Panc1 (cell line): ENCODE results near the gene KCNQ1. TPM values are rescaled to one million over a fixed set of nuclear protein-coding genes. Genes with fewer than 3 reads are reported as not detected.

Experiments
- ATAC-seq: fragments of 200-7000 bp; cut with Tn5 transposase; 2 replicates; pipeline ENCODE4 v1.9.1; 2020; ENCODE audit warnings: mild to moderate bottlenecking, moderate library complexity
- BruUV-seq: library from RNA; stranded (reverse); fragments of 400-500 nt; replicated peaks from 2 replicates; lab custom pipeline; 2021; lab: Mats Ljungman, UMichigan
- CTCF ChIA-PET: fragments of 300-600 bp; sonication (Branson Sonifier 250); formaldehyde crosslinking; loops from one replicate; lab custom pipeline; 2022; ENCODE audit warnings: antibody characterized with exemption; lab: Charles Lee
- POLR2A ChIA-PET: fragments of 300-600 bp; sonication (Branson Sonifier 250); formaldehyde crosslinking; loops from one replicate; lab custom pipeline; 2022; ENCODE audit warnings: antibody characterized with exemption; lab: Charles Lee
- DNase-seq: peaks from one replicate; pipeline ENCODE4 v3.0.0-alpha.2; 2010; ENCODE audit warnings: low read depth, low spot score
- H3K27ac ChIP-seq: 2 replicates; pipeline ENCODE4 v1.5.1; 2011; ENCODE audit warnings: mild to moderate bottlenecking, low read length, inconsistent platforms
- H3K27me3 ChIP-seq: fragments of 200-500 bp; sonication (Bioruptor generic); 2 replicates; pipeline ENCODE4 v1.6.0; 2014; ENCODE audit warnings: low read length, inconsistent platforms; ENCODE audit not compliant: control insufficient read depth, insufficient read depth
- H3K36me3 ChIP-seq: fragments of 200-500 bp; sonication (Bioruptor generic); 2 replicates; pipeline ENCODE4 v1.5.1; 2014; ENCODE audit warnings: inconsistent platforms, mild to moderate bottlenecking, low read length, moderate library complexity; ENCODE audit not compliant: control insufficient read depth, insufficient read depth
- H3K4me1 ChIP-seq: 2 replicates; pipeline ENCODE4 v1.5.1; 2011; ENCODE audit warnings: inconsistent platforms, mild to moderate bottlenecking, low read length, moderate library complexity; ENCODE audit not compliant: control insufficient read depth, insufficient read depth
- H3K4me3 ChIP-seq, 2 experiments: 2 replicates each; pipeline ENCODE4 v1.5.1; 2011 to 2012; ENCODE audit warnings: low read depth in 2 of 2, low read length in 2 of 2, mild to moderate bottlenecking in 2 of 2, inconsistent platforms in 1 of 2, moderate library complexity in 1 of 2
- H3K9me3 ChIP-seq: fragments of 200-500 bp; sonication (Bioruptor generic); 2 replicates; pipeline ENCODE4 v1.5.1; 2014; ENCODE audit warnings: low read depth, mild to moderate bottlenecking, inconsistent platforms, low read length, moderate library complexity; ENCODE audit not compliant: control insufficient read depth, insufficient read depth
- CTCF ChIP-seq: fragments of 450-650 bp; IDR thresholded peaks from 2 replicates; pipeline ENCODE4 v1.5.1; 2017; ENCODE audit warnings: mild to moderate bottlenecking
- POLR2AphosphoS5 ChIP-seq: IDR thresholded peaks from 2 replicates; pipeline ENCODE4 v1.6.1; 2012; ENCODE audit warnings: mild to moderate bottlenecking, low read depth, low read length, moderate library complexity
- REST ChIP-seq, 2 experiments: IDR thresholded peaks; 2 replicates each; pipeline ENCODE4 v1.6.1; 2011 to 2012; ENCODE audit warnings: low read depth in 2 of 2, control low read depth in 1 of 2, low read length in 1 of 2, mild to moderate bottlenecking in 1 of 2, moderate library complexity in 1 of 2; ENCODE audit not compliant: insufficient read depth in 1 of 2
- SIN3A ChIP-seq: IDR thresholded peaks from 2 replicates; pipeline ENCODE4 v1.6.1; 2012; ENCODE audit warnings: low read depth, mild to moderate bottlenecking, low read length, moderate library complexity, borderline replicate concordance; ENCODE audit not compliant: insufficient read depth
- TCF7L2 ChIP-seq: IDR thresholded peaks from 2 replicates; pipeline ENCODE4 v1.6.1; 2011; ENCODE audit warnings: mild to moderate bottlenecking, low read depth, low read length, inconsistent platforms
- in situ Hi-C: cut with HindIII; loops from 2 replicates; pipeline ENCODE4 v1.10.0; 2016; ENCODE audit warnings: low sequenced_read_pairs, low pct_unique_long_range_greater_than_20kb
- intact Hi-C: fragments of 100-400 bp; cut with micrococcal nuclease; formaldehyde crosslinking; loops from one replicate; pipeline ENCODE4 v1.10.0; 2022; ENCODE audit not compliant: unreplicated experiment
- total RNA-seq: library from RNA; stranded (reverse); gene quantifications from one replicate; pipeline ENCODE4 v1.2.1, GENCODE V29; 2021; ENCODE audit not compliant: unreplicated experiment

The KCNQ1 gene
- total RNA-seq, 1 experiment from 2014 or later, result 1.0 TPM

- BruUV-seq, result no TSS peak
- no peak overlapping the region for H3K27ac ChIP-seq
- H3K36me3 ChIP-seq, result no peaks in the 10 kb centered on the region
- no peak for TF ChIP-seq REST (IDR thresholded peaks at IDR 0.05; ENCODE audit: insufficient read depth in 1 of 2, low read depth in 2 of 2, low read length in 1 of 2)
- no peak for TF ChIP-seq POLR2AphosphoS5
- TF ChIP-seq CTCF, result no peak
- TF ChIP-seq SIN3A, result no peak
- no peak for TF ChIP-seq TCF7L2
- CTCF ChIA-PET, result no interaction called here
- no peak overlapping the region for H3K4me3 ChIP-seq
- ATAC-seq (no peak), DNase-seq (no peak)
- no peaks in the 10 kb centered on the region for H3K9me3 ChIP-seq
- POLR2A ChIA-PET, result no interaction called here
- in situ Hi-C loops, result no loop called here
- intact Hi-C loops, result no loop called here
- no peaks in the 10 kb centered on the region for H3K27me3 ChIP-seq
- H3K4me1 ChIP-seq, result no peaks in the 10 kb centered on the region
Measured at GRCh38 chr11:2755071-2755470, 310.3 kb downstream of the KCNQ1 start.

DNA sequence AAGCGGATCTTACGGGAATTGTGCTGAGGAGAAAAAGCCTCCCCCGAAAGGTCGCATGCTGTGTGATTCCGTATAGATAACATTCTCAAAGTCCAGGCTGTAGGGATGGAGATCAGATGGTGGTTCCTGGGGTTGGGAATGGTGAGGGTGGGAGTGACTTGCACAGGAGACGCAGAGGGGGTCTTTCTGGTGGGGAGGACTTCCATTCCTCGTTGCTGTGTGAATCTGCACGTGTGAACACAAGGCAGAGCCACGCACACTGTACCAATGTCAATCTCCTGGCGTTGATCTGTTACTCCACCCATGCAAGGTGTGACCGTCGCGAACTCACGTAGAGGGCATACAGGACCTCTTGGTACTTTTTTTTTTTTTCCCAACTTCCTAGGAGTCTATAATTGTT, 313.9 kb downstream of the KCNQ1 start:
- ChIA-PET CTCF (no interaction called here), POLR2A (no interaction called here)
- Histone ChIP-seq H3K36me3 (no peaks in the 10 kb centered on the region), H3K4me1 (no peaks in the 10 kb centered on the region), H3K27ac (no peak overlapping the region), H3K27me3 (no peaks in the 10 kb centered on the region), H3K9me3 (no peaks in the 10 kb centered on the region), H3K4me3 (no peak overlapping the region)
- in situ Hi-C loops, result no loop called here
- intact Hi-C loops, result no loop called here
- no peak for DNase-seq
- ATAC-seq, result no peak
- no TSS peak for BruUV-seq
- no peak for TF ChIP-seq CTCF
- no peak for TF ChIP-seq SIN3A
- TF ChIP-seq TCF7L2, result no peak
- no peak for TF ChIP-seq REST (IDR thresholded peaks at IDR 0.05; ENCODE audit: insufficient read depth in 1 of 2, low read depth in 2 of 2, low read length in 1 of 2)
- TF ChIP-seq POLR2AphosphoS5, result no peak
